OCI-LY1 (cell line): ENCODE data around the gene CCR9.

Source experiments
- EZH2 ChIP-seq: fragments of 200-600 bp; sonication (generic), shearing (Covaris generic); IDR thresholded peaks from 2 replicates; pipeline ENCODE4 v1.8.0; 2017; ENCODE audit warnings: borderline replicate concordance, mixed run types, mild to moderate bottlenecking, antibody characterized with exemption, low read length, moderate library complexity, mixed read lengths
- TF ChIP-seq, protein P1 (sequence below): fragments of 200-600 bp; sonication (generic), shearing (Covaris generic); IDR thresholded peaks from 2 replicates; pipeline ENCODE4 v1.5.1; 2017; ENCODE audit warnings: mild to moderate bottlenecking, antibody characterized with exemption, low read length, moderate library complexity, mixed read lengths

DNA sequence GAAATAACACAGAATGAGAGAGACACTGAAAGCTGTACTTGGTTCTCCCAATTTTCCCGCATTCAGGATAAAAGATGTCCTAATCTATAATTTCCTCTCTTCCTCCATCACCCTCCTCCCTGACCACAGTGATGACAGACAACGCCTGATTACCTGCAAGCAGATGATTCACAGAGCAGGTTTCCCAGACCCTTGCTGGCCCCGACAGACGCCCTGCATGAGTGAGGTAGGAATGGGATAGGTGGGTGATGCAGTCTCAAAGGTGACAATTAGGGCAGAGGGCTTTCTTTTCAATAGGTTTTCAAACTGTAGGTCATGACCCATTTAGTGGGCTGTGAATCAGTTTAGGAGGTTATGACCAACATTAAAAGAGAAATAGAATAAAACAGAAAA, 51.7 kb downstream of the CCR9 start:
- TF ChIP-seq, protein P1, sequence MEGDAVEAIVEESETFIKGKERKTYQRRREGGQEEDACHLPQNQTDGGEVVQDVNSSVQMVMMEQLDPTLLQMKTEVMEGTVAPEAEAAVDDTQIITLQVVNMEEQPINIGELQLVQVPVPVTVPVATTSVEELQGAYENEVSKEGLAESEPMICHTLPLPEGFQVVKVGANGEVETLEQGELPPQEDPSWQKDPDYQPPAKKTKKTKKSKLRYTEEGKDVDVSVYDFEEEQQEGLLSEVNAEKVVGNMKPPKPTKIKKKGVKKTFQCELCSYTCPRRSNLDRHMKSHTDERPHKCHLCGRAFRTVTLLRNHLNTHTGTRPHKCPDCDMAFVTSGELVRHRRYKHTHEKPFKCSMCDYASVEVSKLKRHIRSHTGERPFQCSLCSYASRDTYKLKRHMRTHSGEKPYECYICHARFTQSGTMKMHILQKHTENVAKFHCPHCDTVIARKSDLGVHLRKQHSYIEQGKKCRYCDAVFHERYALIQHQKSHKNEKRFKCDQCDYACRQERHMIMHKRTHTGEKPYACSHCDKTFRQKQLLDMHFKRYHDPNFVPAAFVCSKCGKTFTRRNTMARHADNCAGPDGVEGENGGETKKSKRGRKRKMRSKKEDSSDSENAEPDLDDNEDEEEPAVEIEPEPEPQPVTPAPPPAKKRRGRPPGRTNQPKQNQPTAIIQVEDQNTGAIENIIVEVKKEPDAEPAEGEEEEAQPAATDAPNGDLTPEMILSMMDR = no peak
- no peak for TF ChIP-seq EZH2
